ENCODE measurements around the gene GLMP. TPM values are rescaled to one million over a fixed set of nuclear protein-coding genes. Genes with fewer than 3 reads are reported as not detected.
A peak's percentile ranks its signal among the peaks of the same experiment; 100 is the strongest.

GLMP gene
- total and polyA plus RNA-seq, 2 of the 13 experiments (the other 11 are each of a cell fraction or from before 2014, with no cell fraction given), result 44.6 to 75.8 TPM

GRCh38 chr1:156245451-156246232 lies 49.8 kb downstream of the GLMP start:
- Histone ChIP-seq H3K9me3 (ENCODE audit: low read length) (no peaks in the 10 kb centered on the region), H4K20me1 (ENCODE audit: insufficient read depth, low read length) (no peaks in the 10 kb centered on the region), H3K79me2 (ENCODE audit: insufficient read depth, low read length) (no peaks in the 10 kb centered on the region), H3K27me3 (ENCODE audit: control insufficient read depth in 1 of 2, insufficient read depth in 2 of 2, low read length in 2 of 2) (no peaks in the 10 kb centered on the region), H3K4me3 (replicated peaks in 1 of 3; ENCODE audit: insufficient read depth in 1 of 3, low read depth in 2 of 3, low read length in 3 of 3) (peak overlapping the region; percentile 28 to 65 (median 30); a peak in 4 of 6 replicates), H3K9ac (ENCODE audit: insufficient read depth, low read depth, low read length) (peak overlapping the region; percentile 53), H3K27ac (ENCODE audit: extremely low read length, insufficient read depth, low read length) (no peak overlapping the region), H3K4me1 (ENCODE audit: insufficient read depth, low read length) (peaks cover 34% of the 10 kb centered on the region), H3K4me2 (ENCODE audit: low read depth, low read length) (peak overlapping the region; percentile 92), H3K36me3 (replicated peaks in 1 of 2; ENCODE audit: control insufficient read depth in 1 of 2, insufficient read depth in 2 of 2, low read length in 2 of 2) (peaks cover 6 to 13% of the 10 kb centered on the region in 2 experiments; a peak in 4 of 5 replicates), H2AFZ (ENCODE audit: low read length) (no peak overlapping the region)
- DNase-seq (ENCODE audit: low spot score) (no peak), ATAC-seq (peak; percentile 37), FAIRE-seq (no peak)
- POLR2A ChIA-PET, result interaction anchor here (0.8 to 1.5 kb wide), 4 partner anchors 11 to 37 kb away, joined by 3 to 7 read pairs (median 3); partner anchors contain the start of gene SMG5
- CTCF ChIA-PET (ENCODE audit: low intra/inter-chr PET ratio, low total read pairs), result no interaction called here
- intact Hi-C loops (cut with micrococcal nuclease; ENCODE audit: unreplicated experiment) (no loop called here), in situ Hi-C loops (cut with HindIII; ENCODE audit: extremely low pct_ligation_motif_present, low pct_unique_long_range_greater_than_20kb) (no loop called here)
- 43% methylated on average over 12 of the region's 69 CpGs for WGBS (ENCODE audit: low lambda C conversion rate)
- no TSS peak for BruUV-seq (replicated peaks)
- TF ChIP-seq EZH2 (conservative IDR thresholded peaks at IDR 0.05; ENCODE audit: low read depth, low read length), result no peak
- peak; percentile 72; the same call in 1 of the 2 replicates for TF ChIP-seq ZNF543 (CRISPR knock-in tag; IDR thresholded peaks at IDR 0.05)
- TF ChIP-seq ZC3H13 (CRISPR knock-in tag; IDR thresholded peaks at IDR 0.05), result no peak
- TF ChIP-seq ESRRA (CRISPR knock-in tag; IDR thresholded peaks at IDR 0.05; ENCODE audit: low read depth), result peak; percentile 46; the same call in 1 of the 2 replicates
- no peak for TF ChIP-seq RCOR2 (CRISPR knock-in tag; IDR thresholded peaks at IDR 0.05)
- peak; percentile 53 for TF ChIP-seq HNRNPLL (IDR thresholded peaks at IDR 0.05; ENCODE audit: low read depth, low read length, poor library complexity, severe bottlenecking)
- TF ChIP-seq RNF2 (conservative IDR thresholded peaks at IDR 0.05; ENCODE audit: low read depth), result peak; percentile 45
- no peak for TF ChIP-seq ZNF773 (CRISPR knock-in tag; IDR thresholded peaks at IDR 0.05; ENCODE audit: borderline replicate concordance)
- peak; percentile 26; the same call in 1 of the 2 replicates for TF ChIP-seq REL (CRISPR knock-in tag; conservative IDR thresholded peaks at IDR 0.05)
- no peak for TF ChIP-seq BRCA1 (CRISPR knock-in tag; IDR thresholded peaks at IDR 0.05)
- no peak for TF ChIP-seq KLF16 (CRISPR knock-in tag; IDR thresholded peaks at IDR 0.05)
- TF ChIP-seq, protein P1, sequence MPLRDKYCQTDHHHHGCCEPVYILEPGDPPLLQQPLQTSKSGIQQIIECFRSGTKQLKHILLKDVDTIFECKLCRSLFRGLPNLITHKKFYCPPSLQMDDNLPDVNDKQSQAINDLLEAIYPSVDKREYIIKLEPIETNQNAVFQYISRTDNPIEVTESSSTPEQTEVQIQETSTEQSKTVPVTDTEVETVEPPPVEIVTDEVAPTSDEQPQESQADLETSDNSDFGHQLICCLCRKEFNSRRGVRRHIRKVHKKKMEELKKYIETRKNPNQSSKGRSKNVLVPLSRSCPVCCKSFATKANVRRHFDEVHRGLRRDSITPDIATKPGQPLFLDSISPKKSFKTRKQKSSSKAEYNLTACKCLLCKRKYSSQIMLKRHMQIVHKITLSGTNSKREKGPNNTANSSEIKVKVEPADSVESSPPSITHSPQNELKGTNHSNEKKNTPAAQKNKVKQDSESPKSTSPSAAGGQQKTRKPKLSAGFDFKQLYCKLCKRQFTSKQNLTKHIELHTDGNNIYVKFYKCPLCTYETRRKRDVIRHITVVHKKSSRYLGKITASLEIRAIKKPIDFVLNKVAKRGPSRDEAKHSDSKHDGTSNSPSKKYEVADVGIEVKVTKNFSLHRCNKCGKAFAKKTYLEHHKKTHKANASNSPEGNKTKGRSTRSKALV (CRISPR knock-in tag; IDR thresholded peaks at IDR 0.05), result 0 out of 2 replicates have a peak, but pooled peaks have one; percentile 22
- peak; percentile 20 for TF ChIP-seq RBM22 (optimal IDR thresholded peaks at IDR 0.05; ENCODE audit: low read length)
- no peak for TF ChIP-seq MLLT10 (CRISPR knock-in tag; IDR thresholded peaks at IDR 0.05)
- TF ChIP-seq ZNF367 (CRISPR knock-in tag; IDR thresholded peaks at IDR 0.05; ENCODE audit: borderline replicate concordance), result no peak
- peak; percentile 58 for TF ChIP-seq ZNF574 (CRISPR knock-in tag; IDR thresholded peaks at IDR 0.05)
- TF ChIP-seq ZMYM3 (CRISPR knock-in tag; IDR thresholded peaks at IDR 0.05), result peak; percentile 43
- TF ChIP-seq CHCHD3 (CRISPR knock-in tag; IDR thresholded peaks at IDR 0.05), result 0 out of 2 replicates have a peak, but pooled peaks have one; percentile 60
- peak; percentile 8; the same call in 1 of the 2 replicates for TF ChIP-seq ETV5 (CRISPR knock-in tag; IDR thresholded peaks at IDR 0.05; ENCODE audit: borderline replicate concordance)
- TF ChIP-seq AGO1 (IDR thresholded peaks at IDR 0.05; ENCODE audit: low read depth, low read length, poor library complexity, severe bottlenecking), result peak; percentile 91
- no peak for TF ChIP-seq PHF21A (CRISPR knock-in tag; IDR thresholded peaks at IDR 0.05)
